Measurements from ENCODE around the gene LRRC3C.

Gene LRRC3C

DNA sequence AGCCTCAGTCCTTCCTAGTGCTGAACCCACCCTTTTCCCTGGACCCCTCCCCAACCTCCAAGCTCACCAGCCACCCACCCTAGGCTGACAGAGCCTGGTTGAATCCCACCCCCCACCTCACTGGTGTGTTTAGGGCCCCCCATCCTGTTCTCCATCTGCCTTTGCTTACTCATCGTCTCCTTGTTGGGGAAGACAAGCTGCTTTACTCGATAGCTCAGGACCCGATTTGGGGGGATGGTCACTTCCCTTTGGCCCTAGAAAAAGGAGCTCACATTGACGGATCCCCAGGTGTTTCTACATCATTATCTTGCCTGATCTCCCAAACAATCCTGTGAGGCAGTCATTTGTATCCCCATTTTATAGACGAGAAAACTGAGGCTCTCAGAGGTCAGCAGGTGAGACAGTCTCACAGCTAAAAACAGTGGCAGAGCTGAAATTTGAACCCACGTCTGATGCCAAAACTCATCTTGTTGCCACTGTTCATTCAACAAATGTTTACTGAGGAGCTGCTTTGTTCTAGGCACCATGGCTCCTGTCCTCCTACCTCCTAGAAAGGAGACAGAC is 18.7 kb upstream of the LRRC3C start:
- TF ChIP-seq, protein P1, sequence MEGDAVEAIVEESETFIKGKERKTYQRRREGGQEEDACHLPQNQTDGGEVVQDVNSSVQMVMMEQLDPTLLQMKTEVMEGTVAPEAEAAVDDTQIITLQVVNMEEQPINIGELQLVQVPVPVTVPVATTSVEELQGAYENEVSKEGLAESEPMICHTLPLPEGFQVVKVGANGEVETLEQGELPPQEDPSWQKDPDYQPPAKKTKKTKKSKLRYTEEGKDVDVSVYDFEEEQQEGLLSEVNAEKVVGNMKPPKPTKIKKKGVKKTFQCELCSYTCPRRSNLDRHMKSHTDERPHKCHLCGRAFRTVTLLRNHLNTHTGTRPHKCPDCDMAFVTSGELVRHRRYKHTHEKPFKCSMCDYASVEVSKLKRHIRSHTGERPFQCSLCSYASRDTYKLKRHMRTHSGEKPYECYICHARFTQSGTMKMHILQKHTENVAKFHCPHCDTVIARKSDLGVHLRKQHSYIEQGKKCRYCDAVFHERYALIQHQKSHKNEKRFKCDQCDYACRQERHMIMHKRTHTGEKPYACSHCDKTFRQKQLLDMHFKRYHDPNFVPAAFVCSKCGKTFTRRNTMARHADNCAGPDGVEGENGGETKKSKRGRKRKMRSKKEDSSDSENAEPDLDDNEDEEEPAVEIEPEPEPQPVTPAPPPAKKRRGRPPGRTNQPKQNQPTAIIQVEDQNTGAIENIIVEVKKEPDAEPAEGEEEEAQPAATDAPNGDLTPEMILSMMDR (IDR thresholded peaks at IDR 0.05; ENCODE audit: poor library complexity, severe bottlenecking), result no peak

DNA sequence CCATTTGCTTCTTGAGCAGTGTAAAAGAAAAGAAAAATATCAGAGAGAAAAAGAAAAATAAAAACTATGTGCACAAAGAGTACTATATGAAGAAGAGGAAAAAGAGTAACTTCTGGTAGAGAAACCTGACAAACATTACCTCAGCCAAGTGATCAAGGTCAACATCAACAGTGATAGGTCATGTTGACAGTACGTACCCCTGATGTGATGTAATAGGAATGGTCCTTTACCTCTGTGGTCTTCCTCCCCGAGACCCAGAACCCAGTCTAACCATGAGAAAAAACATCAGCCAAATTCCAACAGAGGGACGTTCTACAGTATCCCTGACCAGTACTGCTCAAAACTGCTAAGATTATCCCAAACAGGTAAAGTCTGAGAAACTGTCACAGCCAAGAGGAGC is 13.5 kb upstream of the LRRC3C start:
- Histone ChIP-seq H3K27me3 (ENCODE audit: insufficient read depth, poor library complexity, severe bottlenecking) (no peaks in the 10 kb centered on the region), H3K27ac (ENCODE audit: poor library complexity, severe bottlenecking) (no peak overlapping the region), H3K36me3 (ENCODE audit: low read depth) (no peaks in the 10 kb centered on the region), H3K4me3 (ENCODE audit: severe bottlenecking) (no peak overlapping the region), H3K9me3 (ENCODE audit: severe bottlenecking) (no peaks in the 10 kb centered on the region), H3K4me1 (ENCODE audit: insufficient read depth, poor library complexity, severe bottlenecking) (no peaks in the 10 kb centered on the region)
- no peak for ATAC-seq (ENCODE audit: low read depth)
- DNase-seq (ENCODE audit: low spot score), result no peak
- TF ChIP-seq, protein P1 (IDR thresholded peaks at IDR 0.05; ENCODE audit: poor library complexity, severe bottlenecking), result no peak

More for the DNA sequence above, 18.7 kb upstream of the LRRC3C start:
- H3K27ac ChIP-seq (ENCODE audit: poor library complexity, severe bottlenecking), result no peak overlapping the region
- H3K9me3 ChIP-seq (ENCODE audit: severe bottlenecking), result no peaks in the 10 kb centered on the region
- no peaks in the 10 kb centered on the region for H3K4me1 ChIP-seq (ENCODE audit: insufficient read depth, poor library complexity, severe bottlenecking)
- no peak for DNase-seq (ENCODE audit: low spot score)
- no peaks in the 10 kb centered on the region for H3K36me3 ChIP-seq (ENCODE audit: low read depth)
- no peaks in the 10 kb centered on the region for H3K27me3 ChIP-seq (ENCODE audit: insufficient read depth, poor library complexity, severe bottlenecking)
- no peak overlapping the region for H3K4me3 ChIP-seq (ENCODE audit: severe bottlenecking)
- ATAC-seq (ENCODE audit: low read depth), result no peak

DNA sequence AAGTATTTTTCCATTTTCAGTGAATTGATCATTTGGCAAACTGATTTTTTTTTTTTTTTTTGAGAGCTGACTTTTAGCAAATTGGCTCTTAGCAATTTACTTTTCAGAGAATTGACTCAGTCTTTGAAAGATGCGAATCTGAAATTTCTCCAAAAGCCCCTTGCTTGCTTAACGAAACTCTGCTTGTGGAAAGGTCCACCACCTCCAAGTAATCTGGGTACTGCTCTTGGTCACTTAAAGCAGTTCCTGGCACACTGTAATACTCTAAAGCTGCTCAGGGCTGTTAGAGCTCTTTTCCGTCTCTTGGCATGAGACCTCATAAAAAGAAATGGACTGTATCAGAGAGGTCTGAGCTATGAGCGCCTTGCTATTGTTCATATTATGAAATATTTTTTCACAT is 12.0 kb upstream of the LRRC3C start:
- Histone ChIP-seq H3K4me3 (ENCODE audit: severe bottlenecking) (no peak overlapping the region), H3K27me3 (ENCODE audit: insufficient read depth, poor library complexity, severe bottlenecking) (no peaks in the 10 kb centered on the region), H3K9me3 (ENCODE audit: severe bottlenecking) (no peaks in the 10 kb centered on the region), H3K27ac (ENCODE audit: poor library complexity, severe bottlenecking) (no peak overlapping the region), H3K4me1 (ENCODE audit: insufficient read depth, poor library complexity, severe bottlenecking) (no peaks in the 10 kb centered on the region), H3K36me3 (ENCODE audit: low read depth) (no peaks in the 10 kb centered on the region)
- ATAC-seq (ENCODE audit: low read depth) (no peak), DNase-seq (ENCODE audit: low spot score) (no peak)
- TF ChIP-seq, protein P1 (IDR thresholded peaks at IDR 0.05; ENCODE audit: poor library complexity, severe bottlenecking), result no peak

DNA sequence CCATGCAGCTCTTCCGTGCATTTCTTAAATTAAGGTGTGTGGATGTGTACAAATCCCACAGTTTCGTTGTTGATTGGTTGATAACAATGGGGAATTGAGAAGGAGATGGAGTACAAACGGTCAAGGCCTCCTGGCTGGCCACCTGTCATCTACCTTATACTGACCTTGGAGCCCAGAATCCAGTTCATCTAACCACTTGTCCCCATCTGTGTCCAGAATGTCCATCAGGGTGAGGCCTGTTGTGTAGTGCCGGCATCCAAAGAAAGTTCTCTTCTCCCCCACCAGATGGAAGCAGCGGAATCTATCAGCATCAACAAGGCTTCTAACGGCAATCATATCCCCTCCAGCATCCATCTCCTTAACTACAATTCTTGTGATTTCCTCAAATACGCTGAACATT is 10.6 kb upstream of the LRRC3C start:
- ATAC-seq (ENCODE audit: low read depth) (no peak), DNase-seq (ENCODE audit: low spot score) (no peak)
- H3K36me3 ChIP-seq (ENCODE audit: low read depth), result peaks cover 2% of the 10 kb centered on the region; the same call in 1 of the 2 replicates
- no peaks in the 10 kb centered on the region for H3K27me3 ChIP-seq (ENCODE audit: insufficient read depth, poor library complexity, severe bottlenecking)
- H3K27ac ChIP-seq (ENCODE audit: poor library complexity, severe bottlenecking), result no peak overlapping the region
- H3K4me3 ChIP-seq (ENCODE audit: severe bottlenecking), result no peak overlapping the region
- no peaks in the 10 kb centered on the region for H3K4me1 ChIP-seq (ENCODE audit: insufficient read depth, poor library complexity, severe bottlenecking)
- no peaks in the 10 kb centered on the region for H3K9me3 ChIP-seq (ENCODE audit: severe bottlenecking)
- TF ChIP-seq, protein P1 (IDR thresholded peaks at IDR 0.05; ENCODE audit: poor library complexity, severe bottlenecking), result no peak

DNA sequence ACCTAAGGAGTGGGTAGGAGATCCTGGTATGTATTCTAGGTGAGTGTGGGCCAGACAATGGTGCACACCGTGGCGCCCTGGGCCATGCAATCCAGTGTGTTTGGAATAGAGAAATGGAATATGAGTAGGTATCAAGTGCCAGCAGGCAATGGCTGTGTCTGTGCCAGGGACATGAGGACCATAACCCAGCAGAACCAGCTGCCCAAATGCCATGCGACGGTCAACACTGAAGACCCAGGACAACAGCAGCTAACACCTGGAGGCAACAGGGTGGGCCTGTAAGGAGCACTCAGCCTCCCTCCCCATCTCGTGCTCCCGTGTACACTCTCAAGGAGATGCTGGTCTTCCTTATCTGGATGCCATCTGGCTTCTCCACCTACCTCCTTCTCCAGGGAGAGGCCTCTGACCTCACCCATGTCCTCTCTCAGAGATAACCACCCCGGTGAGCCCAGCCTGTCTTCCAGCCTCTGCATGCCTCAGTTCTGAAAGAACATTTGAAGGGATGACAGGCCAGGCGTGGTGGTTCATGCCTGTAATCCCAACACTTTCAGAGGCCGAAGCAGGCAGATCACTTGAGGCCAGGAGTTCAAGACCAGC is 8.3 kb upstream of the LRRC3C start:
- H3K9me3 ChIP-seq (ENCODE audit: severe bottlenecking), result no peaks in the 10 kb centered on the region
- H3K36me3 ChIP-seq (ENCODE audit: low read depth), result peaks cover 20% of the 10 kb centered on the region
- H3K27me3 ChIP-seq (ENCODE audit: insufficient read depth, poor library complexity, severe bottlenecking), result no peaks in the 10 kb centered on the region
- H3K4me1 ChIP-seq (ENCODE audit: insufficient read depth, poor library complexity, severe bottlenecking), result no peaks in the 10 kb centered on the region
- TF ChIP-seq, protein P1 (IDR thresholded peaks at IDR 0.05; ENCODE audit: poor library complexity, severe bottlenecking), result no peak
- no peak overlapping the region for H3K27ac ChIP-seq (ENCODE audit: poor library complexity, severe bottlenecking)
- ATAC-seq (ENCODE audit: low read depth) (no peak), DNase-seq (ENCODE audit: low spot score) (no peak)
- H3K4me3 ChIP-seq (ENCODE audit: severe bottlenecking), result no peak overlapping the region
